T1000 (cell line): ENCODE measurements around the gene BLMH.

Experiments
- DNase-seq: peaks from one replicate; lab custom pipeline; 2025; ENCODE audit warnings: mixed read lengths; lab: John Stamatoyannopoulos, UW

BLMH gene, protein sequence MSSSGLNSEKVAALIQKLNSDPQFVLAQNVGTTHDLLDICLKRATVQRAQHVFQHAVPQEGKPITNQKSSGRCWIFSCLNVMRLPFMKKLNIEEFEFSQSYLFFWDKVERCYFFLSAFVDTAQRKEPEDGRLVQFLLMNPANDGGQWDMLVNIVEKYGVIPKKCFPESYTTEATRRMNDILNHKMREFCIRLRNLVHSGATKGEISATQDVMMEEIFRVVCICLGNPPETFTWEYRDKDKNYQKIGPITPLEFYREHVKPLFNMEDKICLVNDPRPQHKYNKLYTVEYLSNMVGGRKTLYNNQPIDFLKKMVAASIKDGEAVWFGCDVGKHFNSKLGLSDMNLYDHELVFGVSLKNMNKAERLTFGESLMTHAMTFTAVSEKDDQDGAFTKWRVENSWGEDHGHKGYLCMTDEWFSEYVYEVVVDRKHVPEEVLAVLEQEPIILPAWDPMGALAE

DNA sequence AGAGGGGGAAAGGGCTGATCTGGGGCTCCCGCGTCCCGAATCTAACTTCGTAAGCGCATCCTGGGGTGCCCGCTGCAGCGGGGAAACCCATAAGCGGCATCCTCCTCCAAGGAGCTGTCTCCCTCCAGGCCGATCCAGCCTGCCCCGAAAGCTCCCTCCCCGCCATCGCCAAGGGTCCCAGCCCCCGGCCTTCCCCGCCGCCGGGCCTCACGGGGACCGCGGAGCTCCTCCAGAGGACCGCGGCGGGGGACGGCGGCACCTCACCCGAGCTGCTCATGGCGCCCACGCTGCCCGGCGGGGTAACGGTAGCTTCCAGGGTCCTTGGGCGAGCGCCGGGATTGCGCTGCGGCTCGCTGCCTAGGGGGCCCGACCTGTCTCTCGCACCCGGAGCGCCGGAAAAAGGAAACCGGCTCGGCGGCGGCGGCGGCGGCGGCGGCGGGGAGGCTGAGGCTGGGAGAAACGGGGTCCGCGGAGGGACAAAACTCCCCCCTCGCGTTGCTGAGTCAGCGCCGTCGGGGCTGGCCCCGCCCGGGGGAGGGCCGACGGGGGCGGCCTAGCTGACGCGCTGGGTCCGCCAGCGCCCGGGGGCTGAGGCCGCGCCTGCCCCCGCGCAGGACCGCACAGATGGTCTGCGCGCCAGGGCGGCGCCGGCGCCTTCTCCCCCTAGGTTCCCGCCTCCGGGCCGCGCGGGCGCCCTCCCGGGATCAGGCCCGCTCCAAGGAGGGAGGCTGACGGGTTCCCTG is at the start of gene BLMH:
BLMH (minus strand) TSS at position 402 of the 743 bp plus-strand sequence; CDS start at position 277, 125 bp downstream.
- DNase-seq = peak; percentile 60

DNA sequence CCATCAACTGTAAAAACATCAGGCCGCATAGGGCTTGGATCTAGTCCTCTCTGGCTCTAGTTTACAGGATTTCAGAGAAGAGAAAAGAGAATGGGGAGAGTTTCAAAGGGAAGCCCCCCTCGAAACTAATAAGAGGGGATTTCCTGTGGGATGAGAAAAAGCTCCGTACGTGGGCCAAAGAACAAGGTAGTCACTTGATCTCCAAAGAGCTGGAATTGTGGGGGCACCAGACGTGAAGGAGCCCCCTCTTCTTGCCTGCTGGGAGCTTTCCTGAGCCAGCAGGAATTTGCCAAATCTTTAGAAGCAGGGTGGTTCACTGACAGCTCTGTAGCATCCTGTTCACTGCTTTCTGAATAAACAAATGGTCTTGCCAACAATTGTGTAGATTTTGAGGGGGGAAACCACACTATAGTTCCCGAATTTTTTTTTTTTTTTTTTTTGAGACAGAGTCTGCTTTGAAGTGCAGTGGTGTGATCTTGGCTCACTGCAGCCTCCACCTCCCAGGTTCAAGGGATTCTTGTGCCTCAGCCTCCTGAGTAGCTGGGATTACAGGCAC is 49.1 kb upstream of the BLMH start:
- no peak for DNase-seq

DNA sequence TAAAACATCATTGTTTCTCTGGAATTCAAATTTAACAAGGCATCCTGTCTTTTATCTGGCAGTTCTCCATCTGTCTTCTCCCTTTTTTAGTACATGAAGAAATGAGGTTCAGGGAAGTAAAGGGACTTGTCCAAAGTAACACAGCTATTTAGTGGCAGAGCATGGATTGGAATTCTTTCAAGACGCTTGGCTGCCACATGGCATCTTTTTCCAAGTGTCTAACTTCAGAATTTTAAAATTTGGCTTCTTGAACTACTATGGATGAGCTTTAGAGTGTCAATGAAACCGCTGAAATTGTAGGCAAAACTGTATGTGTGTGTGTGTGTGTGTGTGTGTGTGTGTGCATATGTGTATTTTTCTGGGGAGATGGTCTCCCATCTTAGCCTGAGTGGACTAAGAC is 47.3 kb upstream of the BLMH start:
- no peak for DNase-seq

DNA sequence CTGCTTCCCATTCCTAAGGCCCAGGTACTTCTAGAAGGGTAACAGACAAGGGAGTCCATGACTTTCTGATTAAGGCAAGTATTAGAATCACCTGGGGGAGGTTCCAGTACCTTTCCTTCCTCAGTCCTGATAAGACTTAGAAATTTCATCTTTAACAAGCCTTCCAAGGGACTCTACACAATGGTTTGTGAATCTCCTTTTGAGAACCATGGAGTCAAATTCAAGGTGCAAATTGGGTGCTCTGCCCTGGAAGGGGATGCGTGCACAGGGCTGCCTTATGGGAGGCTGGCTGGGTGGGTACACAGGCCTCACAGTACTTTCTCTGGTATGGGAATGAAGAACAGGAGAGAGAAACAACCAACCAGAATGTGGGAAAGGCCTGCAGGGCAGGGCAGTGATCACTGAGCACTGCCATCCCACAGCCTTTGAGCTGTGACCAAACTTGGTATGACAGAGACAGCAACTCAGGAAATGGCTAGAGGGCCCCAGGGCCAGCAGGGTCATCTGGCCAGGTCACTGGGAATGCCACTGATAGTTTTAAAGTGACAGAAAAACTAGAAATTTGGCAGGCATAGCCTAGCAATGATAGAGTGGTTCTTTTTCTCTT is 45.8 kb upstream of the BLMH start:
- no peak for DNase-seq

DNA sequence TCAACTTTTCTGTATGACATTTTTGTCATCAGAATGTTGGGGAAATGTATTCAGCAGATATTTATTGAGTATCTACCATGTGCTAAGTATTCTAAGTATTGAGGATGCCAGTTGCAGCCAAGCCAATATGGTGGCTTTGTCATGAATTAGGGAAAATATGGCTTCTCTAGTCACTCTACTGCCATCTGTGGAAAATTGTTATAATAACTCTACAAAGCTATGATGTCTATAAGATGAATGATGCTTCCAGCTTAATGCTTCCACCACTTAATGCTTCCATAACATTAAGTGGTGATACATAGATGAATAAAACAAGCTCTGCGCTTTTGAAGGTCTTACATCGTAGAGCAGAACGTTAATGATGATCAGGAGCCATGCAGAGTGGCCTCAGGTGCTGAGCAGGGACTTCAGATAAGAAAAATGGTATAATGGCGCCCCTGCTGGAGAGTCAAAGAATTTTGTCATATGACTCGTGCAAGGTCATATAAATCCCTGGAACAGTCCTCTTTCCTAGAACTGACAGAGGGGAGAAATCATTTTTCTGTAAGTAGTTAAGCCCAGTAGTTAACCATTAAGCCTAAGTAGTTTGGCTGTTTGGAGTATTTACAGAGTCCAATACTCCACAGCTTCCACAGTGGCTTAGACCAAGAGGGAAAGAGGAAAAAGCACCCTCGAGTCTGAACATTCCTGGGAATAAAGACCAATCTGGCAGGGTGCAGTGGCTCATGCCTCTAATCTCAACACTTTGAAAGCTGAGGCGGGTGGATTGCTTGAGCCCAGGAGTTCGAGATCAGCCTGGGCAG is 44.8 kb upstream of the BLMH start:
- no peak for DNase-seq

DNA sequence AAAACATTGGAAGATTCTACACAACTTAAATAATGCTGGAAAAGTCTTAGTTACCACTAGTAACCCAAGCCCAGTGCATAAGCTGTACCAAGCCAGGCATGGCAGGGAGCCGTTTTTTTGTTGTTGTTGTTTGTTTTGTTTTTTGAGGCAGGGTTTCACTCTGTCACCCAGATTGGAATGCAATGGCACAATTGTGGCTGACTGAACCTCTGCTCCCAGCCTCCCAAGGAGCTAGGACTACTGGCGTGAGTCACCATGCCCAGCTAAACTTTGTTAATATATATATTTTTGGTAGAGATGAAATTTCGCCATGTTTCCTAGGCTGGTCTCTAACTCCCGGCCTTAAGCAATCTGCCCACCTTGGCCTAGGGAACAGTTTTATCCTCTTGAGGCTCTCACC is 42.7 kb upstream of the BLMH start:
- DNase-seq = no peak

DNA sequence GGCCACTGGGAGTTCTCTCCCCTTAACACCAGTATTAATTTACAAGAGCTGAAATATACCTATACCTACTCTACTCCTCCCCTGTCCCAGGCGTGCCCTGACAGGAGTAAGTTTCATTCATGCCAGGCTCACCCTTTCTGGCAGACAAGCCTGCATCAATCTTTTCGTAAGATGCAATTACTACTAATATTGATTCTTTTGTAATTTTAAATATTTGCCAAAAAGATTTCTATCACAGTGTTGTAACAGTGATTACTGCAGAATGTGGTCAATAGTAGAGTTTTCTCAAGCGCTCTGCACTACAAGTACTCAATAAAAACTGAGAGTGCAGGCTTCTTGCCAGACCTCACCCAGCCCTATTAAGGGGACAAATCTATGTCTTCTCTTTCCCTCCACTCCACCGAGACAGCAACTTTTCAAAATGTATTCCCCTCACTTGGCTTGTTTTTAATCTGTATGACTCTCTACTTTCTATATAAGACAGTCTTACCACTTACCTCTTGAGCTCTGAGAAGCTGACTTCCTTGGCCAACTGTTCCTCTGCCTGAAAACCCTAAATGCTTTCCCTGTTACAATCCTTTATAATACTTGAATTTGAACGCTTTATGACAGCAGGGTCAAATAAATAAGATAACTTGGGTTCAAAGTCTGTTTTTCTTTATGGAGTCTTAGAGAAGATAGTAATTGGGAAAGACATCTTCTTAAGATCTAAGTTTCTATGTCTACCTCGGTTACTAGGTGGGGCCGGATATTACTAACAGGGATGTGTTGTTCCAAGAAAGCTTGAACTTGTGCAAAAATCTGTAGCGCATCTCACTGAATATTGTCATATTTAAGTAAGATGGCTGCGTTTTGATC is 42.0 kb upstream of the BLMH start, which contains the start of gene TMIGD1:
TMIGD1 (minus strand) TSS at position 555 of the 858 bp plus-strand sequence. CDS start 1,924 bp downstream, outside the sequence.
- no peak for DNase-seq

DNA sequence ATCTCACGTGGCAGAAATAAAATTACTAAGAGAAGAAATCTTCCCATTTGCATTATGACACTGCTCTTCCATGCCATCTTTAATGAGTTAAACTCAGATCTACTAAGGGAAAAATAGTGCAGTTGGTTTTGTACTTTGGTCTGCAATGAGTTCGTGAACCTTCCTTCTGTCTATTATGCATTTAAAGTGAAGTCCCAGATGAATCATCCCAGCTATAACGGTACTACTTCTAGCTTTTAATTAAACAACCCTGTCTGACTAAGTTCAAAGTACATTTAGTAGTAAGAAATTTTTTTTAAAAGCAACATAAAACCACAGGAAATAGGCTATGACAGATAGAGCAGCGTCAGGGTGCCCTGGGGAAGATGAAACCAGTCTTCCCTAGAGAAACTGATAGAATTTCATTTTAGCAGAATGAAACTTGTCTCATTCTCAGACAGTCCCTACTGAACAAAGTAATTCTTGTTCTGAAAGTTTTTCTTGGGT is 40.4 kb upstream of the BLMH start:
- DNase-seq = no peak

DNA sequence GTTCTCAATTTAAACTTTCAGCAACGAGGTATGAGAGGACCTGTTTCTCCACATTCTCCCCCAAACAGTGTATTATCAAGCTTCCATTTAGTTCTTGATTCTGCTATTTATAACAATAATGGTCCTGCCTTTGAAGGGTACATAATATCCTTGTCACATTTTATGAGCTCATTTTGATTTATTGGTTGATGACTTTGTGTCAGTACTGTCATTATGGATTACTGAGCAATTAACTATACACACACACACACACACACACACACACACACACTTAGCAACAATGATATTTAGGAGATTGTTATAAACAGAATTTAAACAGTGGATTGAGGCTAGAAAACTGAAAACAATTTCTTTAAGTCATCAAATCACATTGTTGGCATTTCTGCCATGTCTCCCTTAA is 35.1 kb upstream of the BLMH start:
- no peak for DNase-seq

DNA sequence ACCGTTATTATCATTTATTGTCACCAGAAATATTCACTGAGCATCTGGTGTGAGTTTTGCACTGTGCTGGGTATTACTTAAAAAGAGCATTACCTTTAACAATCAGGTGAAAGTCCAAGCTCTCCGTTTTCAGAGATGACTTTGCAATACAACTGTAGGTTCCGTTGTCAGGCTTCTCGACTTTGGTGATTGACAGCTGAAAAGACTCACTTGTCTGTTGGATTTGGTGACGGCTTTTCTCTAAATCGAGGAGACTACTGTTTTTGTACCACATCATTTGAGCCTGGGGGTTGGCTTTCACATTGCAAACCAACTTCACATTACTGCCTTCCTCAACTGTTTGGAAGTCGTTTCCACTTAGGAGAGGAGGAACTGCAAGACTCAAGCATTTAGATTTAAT is 33.0 kb upstream of the BLMH start:
- DNase-seq = no peak

DNA sequence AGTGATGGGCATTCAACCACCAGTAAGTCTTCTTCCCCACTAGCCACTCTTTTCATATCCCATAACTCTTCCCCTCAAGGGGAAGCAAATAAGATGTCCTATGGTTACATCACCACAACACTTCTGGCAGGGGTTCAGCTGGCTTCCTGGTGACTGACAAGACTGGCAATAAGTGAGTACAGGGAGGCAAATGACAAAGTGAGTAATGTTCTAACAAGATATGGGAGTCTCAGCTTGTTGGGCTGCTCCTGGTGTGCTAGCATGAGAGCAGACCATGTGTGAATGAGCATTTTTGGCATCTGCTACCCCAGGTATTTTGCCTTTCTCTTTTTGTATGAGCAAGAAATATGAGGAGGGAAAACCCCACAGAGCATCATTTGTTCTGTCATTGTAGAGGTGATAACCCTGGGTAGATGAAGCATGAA is 32.2 kb upstream of the BLMH start:
- no peak for DNase-seq

DNA sequence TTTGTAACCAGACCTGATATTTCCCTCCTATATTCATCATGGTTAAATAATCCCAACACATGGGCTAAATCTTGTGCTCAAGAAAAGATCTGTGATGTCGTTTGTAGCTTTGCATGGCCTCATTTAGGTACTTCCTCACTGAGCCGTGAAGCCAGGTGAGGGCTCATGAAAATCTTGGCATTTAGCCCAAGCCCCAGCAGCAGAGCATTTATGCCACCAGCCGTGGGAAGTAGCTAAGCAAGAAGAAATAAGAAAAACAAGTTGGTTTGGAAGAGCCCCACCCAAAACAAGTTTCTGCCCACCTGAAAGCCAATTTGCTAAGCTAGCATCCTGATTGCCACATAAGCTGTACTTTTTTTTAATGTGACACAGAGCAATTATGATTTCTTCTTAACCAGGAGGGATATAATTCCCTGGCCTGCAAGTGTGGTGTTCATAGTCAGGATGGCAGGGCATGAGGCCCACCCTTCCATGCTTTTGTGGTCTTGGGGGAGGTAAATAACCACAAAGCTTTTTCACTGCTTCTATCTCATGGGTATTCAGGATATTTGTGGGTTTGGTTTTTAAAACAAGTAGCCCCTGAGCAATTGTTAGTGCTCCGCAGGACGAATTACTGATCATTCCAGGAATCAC is 31.6 kb upstream of the BLMH start:
- DNase-seq = no peak

DNA sequence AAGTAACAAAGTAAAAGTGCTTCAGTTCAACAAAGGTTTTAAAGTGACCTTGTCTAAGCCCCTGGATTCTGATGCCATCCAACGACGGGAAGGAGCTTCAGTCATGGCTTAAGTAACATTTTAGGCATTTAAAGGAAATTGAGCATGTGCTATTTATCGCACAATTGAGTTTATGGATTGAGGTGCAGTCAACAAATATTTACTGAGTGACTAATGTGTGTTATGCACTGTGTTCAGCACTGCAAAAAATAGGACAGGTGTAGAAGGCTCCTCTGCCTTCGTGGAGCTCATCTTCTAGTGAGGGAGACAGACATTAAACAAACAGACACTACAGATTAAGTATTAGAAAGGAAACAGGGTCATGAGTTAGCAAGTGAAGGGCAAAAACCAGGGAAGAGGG is 29.6 kb upstream of the BLMH start:
- DNase-seq = no peak

DNA sequence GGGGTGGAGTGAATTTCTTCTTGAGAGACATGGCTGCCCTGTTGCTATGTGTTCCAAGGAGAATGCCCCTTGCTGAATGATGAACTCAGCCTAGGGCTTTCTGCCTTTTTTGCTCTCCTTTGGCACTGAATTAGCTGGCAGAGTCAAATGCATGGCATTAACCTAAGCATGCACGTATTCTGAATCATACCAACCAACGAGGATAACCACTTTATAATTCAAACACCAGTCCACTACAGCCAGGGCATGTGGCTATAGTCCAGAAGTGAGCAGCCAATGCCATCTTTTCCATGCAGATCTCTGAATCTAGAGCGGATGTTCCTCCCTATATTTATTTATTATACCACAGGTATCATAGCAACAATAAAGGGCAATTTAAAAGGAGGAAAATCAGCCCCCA is 26.4 kb upstream of the BLMH start:
- no peak for DNase-seq

DNA sequence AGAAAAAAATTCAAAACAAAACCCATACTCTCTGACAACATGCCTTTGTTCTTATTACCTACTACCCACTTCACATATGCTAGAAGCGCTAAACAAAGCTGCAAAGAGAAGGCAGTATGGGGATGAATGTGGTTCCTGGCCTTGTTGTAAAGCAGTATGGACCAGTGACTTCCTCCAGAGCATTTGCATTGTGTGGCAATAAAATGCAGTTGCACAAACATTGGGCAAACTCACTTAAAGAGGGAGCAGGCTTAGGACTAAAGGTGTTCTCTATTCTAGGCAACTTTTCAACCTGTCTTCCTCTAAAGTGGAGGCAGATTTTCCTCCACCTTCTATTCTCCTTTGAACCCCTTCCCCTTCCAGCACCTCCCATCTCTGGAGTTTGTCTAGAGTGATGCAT is 25.0 kb upstream of the BLMH start:
- DNase-seq = no peak

DNA sequence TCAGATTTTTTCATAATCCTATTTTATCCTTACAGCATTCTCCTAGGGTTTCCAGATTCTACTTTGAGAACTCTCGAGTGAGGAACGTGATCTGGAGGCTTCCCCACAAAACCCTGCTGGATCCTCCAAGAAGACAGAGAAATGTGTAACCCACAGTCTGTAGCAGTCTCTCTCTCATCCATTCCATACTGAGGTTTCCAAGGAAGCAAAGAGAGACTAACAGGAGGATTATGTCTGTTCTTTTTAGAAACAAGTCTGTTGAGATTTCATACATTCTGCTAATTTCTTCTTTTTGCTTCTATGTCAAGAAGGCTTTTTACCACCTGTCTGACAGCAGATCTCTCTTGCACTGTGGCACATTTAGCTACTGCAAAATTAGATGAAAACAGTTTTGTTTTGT is 23.4 kb upstream of the BLMH start:
- DNase-seq = no peak

DNA sequence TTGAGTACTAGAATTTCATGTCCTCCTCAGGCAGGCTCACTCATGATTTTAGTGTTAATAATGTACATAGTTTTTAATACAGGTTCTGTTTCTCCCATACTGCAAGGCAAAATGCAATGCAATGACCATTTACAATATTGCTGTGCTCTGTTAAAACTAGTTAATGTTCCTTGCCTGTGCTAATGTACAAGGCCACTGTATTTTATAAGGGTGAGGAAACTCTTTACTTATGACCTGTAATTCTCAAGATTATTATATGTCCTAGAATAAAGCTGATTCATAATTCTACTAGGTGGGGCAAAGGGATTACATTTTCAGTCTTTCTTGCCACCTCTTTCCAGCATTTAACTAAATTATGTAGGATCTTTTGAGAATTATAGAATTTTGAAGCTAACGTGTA is 22.7 kb upstream of the BLMH start:
- DNase-seq = no peak

DNA sequence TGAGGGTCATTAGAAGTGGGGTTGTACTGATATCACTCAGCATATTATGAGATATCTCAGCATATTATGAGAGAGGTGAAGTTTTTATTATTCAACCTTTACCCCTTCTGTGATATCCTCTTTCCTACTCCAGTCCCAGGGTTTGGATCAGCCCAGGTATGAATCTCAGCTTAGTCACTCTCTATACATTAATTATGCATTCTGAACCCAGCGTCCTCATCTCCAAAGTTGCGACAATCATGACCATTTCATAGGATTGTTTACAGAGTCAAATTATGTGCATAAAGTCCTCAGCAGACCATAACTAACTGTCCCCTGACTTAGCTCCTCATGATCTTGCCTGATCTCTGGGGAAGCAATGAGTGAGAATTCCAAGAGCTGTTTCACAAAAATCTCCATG is 20.5 kb upstream of the BLMH start:
- DNase-seq = no peak

DNA sequence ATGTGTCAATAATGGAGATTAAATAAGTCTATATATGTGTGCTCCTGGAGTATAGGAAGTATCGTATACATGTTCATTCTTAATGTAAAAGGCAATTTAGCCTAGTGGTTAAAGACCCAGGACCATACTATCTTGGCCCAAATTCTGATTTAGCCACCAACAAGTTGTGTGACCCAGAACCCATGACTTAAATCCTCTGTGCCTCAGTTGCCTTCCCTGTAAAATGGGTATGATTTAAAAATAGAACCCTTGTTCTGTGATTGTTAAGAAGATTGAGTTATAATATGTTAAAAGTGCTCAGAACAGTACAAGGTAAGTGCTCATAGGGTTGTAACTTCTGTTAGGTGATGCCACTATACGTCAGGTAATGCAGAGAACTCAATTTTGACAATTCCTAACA is 18.8 kb upstream of the BLMH start:
- no peak for DNase-seq

DNA sequence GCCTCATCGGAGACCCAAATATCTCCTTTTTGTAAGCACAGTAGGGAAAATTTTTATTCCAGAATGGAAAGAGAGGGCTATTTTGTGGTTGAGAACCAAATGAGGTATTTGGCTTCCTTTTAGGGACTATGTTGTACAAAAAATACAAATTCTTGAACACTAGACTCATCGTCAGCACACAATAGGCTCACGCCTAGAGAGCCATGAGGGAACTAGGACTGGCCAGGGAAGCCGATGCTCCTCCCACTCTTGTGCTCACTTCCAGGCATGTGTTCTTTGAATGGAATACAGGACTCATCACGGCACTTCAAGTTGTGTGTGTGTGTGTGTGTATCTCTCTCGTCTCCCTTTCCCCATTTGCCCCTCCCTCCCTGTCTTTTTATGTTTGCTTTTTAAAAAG is 17.8 kb upstream of the BLMH start:
- DNase-seq = no peak
